HG03139 (cell line): ENCODE measurements around the gene HLA-G.
"Not testable (repeated sequence)": the region's sequence is repeated elsewhere in the genome, so short reads cannot be mapped to it uniquely, and the experiment has no call there.

ENCODE experiments used
- ATAC-seq: cut with Tn5 transposase; IDR thresholded peaks from one replicate; pipeline ENCODE4 v1.9.1; 2021; ENCODE audit not compliant: unreplicated experiment

Gene HLA-G

DNA sequence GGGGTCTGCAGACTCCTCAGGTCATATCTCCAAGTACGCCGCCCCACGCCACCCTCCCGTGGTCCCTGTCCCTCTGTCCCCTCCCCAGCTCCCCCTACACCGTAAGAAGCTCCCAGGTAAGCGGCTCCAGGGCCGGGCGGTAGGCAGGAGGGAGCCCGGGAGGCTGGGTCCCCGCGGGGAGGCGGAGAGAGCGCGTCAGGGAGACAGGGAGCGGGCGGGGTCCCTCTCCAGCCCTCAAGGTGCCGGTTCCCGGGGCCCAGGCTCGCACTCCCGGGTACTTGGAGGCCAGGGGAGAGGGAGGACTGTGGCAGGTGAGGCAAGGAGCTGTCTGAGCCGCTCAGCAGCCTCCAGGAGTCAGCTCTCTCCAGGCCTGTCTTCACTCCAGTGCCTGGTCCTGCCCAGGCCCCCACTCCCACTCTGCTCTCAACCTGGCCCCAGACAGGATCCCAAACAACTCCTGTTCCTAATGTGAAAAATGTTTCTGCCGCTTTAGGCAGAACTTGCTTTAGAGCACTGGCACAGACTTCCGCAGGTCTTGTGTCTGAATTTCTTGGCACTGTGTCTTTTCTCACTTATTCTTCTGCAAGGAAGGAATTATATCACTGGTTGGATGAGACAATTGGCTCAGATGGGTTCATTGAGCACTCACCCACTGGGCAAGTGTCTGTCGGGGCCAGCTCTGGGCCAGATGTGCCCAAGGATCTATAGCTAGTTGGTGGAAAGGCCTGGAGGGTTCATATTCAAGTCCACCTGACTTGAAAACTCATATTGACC, 36.6 kb downstream of the HLA-G start:
- ATAC-seq: no peak

DNA sequence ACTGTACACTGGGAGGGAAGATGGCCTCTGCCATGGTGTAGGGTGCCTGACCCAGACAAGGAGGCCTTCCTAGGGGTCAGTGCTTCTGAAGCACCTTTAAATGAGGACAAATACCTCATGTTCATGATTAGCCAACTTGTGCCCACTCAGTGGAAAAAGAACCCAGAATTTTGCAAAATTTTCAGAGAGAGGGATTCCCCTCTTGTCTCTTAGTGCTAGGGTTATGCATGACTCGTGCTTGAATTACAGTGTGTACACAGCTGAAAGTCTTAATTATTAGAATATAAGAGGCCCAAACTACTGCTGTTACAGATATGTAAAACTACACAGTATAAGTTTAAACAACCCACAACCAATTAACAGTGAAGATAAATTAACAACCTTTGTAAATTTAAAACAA, 38.0 kb downstream of the HLA-G start:
- no peak for ATAC-seq

DNA sequence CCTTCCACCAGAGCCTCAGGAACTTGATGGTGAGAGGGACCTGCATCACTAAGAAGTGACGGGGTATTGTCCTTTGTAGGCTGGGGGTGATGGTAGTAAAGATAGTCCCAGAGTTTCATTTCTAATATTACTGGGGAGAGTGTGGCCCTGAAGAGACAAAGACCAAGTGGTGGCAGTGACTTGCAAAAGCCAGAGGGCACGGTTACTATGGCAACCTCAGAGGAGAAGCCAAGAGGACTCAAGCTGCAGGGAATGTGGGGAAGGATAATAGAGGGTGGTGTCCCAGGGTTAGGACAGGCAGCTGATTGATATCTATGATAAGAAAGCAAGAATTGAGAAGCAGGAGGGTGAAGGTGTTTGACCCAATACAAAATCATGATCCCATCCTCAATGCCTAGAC, 42.5 kb downstream of the HLA-G start:
- no peak for ATAC-seq

DNA sequence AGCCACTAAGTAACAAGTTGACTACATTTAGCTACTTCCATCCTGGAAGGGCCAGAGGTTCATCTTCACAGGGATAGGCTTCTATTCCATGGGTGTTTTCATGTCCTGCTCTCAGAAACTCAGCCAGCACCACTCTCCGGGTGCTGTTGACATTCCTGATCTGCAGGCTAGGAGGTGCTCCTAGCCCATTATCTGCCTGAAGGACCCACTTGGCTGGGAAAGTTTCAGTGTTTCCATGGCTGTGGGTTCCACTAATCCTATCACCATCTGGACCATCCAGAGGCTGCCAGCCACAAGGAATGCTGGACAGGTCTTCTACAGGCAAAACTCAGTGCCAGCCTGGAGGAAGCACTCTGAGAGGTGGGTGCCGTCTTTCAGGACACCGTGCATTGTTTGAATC, 45.2 kb downstream of the HLA-G start:
- ATAC-seq: no peak

DNA sequence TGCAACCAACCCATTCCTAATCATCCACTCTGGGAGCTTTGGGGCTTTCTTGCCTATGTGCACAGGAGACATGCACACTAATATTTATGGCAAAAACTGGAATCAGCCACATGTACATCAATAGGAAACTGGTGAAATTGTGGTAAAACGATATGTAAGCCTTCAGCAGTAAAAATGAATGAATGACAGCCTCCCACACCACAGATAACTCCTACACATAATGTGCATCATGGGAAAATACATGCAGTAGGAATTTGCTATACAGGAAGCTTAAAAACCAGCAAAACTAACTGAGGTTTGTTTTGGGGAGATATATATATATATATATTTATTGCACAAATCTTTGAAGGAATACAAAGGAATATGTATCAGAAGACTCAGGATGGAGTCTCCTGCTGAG, 47.6 kb downstream of the HLA-G start:
- no peak for ATAC-seq

DNA sequence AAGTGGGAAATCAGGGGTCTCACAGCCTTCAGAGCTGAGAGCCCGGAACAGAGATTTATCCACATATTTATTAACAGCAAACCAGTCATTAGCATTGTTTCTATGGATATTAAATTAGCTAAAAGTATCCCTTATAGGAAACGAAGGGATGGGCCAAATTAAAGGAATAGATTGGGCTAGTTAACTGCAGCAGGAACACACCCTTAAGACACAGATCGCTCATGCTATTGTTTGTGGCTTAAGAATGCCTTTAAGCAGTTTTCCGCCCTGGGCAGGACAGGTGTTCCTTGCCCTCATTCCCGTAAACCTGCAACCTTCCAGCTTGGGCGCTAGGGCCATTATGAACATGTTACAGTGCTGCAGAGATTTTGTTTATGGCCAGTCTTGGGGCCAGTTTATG, 48.1 kb downstream of the HLA-G start:
- ATAC-seq: not testable (repeated sequence)
